Activated naive CD4-positive, alpha-beta T cell treated with Interleukin-2 at 50 U/mL for 16 hours (primary cell): ENCODE results near the gene RGL1.

ENCODE experiments used
- DNase-seq: peaks from one replicate; pipeline ENCODE4 v3.0.0-alpha.2; 2020

RGL1 gene

DNA sequence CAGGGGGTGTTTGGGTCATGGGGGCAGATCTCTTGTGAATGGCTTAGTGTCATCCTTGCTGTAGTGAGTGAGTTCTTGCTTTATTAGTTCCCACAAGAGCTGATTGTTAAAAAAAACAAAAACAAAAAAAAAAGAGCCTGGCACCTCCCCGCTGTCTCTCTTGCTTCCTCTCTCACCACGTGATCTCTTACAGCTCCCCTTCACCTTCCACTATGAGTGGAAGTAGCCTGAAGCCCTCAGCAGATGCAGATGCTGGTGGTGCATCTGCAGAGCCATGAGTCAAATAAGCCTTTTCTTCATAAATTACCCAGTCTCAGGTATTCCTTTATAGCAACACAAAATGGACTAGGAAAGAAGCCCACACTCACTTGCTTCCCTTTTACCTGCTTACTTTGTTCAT is 17.2 kb upstream of the RGL1 start:
- no peak for DNase-seq

DNA sequence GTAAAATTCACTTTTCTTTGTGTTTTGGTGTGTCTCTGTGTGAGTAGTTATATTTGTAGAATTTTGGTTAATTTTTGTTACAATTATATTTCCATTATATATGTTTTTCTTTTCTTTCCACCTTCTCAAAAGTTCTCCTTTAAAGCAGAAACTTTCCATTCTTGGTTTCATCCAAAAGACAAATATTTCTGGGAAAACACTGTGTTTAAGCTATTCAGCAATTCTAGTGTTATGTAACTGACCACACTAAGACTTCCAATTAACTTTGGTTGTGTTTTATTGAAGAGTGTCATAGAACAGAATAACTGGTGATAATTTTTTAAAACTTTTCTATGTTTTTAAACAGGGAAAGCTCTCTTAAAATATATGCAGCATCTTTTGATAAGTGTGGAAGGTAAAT is 13.6 kb upstream of the RGL1 start:
- no peak for DNase-seq

DNA sequence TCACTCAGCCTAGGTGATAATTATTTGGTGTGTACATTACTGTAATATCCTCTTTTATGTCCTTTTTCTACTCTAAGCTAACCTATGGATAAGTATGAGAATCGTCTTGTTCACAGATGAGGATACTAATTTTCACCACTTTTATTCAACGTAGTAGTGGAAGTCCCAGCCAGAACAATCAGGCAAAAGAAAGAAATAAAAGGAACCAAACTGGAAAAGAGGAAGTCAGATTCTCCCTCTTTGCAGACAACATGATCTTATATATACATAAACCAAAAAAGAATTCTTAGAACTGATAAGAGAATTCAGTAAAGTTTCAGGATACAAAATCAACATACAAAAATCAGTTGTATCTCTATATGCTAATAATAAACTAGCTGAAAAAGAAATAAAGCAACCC is 12.6 kb upstream of the RGL1 start:
- DNase-seq = no peak

DNA sequence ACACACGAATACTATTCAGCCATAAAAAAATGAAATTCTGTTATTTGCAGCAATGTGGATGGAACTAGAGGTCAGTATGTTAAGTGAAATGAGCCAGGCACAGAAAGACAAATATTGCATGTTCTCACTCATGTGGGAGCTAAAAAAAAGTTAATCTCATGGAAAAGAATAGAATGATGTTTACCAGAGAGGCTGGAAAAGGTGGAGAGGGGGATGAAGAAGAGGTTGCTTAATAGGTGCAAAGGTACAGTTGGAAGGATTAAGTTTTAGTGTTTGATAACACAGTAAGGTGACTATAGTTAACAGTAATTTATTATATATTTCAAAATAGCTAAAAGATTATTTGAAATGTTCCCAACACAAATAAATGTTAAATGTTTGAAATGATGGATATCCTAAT is 10.8 kb upstream of the RGL1 start:
- no peak for DNase-seq

DNA sequence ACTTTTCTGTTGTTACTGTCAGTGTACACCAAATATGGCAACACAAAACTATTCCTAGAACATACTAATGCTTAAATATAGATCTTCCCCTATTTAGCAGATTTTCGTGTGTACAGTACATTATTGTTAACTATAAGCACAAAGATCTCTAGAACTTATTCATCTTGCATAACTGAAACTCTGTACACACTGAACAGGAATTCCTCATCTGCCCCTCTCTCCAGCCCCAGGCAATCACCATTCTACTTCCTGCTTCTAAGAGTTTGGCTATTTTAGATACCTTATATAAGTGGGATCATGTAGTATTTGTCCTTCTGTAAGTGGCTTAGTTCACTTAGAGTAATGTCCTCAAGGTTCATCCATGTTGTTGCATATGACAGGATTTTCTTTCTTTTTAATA is 4.5 kb upstream of the RGL1 start:
- DNase-seq = no peak

DNA sequence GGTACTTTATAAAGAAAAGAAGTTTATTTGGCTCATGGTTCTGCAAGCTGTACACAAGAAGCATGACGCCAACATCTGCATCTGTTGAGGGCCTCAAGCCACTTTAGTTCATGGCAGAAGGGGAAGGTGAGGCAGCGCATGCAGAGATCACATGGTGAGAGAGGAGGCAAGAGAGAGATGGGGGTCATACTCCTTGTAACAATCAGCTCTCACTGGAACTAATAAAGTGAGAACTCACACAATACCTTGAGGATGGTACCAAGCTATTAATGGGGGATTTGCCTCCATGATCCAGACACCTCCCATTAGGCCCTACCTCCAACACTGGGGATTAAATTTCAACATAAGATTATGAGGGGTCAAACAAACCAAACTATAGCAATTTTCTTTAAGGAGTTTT is 3.3 kb upstream of the RGL1 start:
- DNase-seq = no peak

DNA sequence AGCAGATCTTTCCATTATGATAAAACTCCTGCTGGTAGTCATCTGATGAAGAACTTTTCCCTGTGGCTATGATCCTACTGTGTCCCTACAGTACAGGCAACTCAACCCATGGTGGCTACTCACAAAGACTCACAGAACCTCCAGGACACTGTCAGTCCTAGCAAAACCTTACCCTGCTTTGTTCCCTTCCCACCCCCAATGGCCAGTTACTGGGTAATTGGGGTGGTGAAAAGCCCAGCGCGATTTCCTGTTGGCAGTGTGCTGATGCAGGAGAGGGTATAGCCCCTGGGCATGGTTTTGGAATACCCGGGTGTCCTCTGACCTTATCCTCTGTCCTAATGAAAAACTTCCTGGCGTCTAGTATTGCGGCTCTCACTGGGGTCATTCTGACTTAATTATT is 533 bp upstream of the RGL1 start:
- DNase-seq = no peak

DNA sequence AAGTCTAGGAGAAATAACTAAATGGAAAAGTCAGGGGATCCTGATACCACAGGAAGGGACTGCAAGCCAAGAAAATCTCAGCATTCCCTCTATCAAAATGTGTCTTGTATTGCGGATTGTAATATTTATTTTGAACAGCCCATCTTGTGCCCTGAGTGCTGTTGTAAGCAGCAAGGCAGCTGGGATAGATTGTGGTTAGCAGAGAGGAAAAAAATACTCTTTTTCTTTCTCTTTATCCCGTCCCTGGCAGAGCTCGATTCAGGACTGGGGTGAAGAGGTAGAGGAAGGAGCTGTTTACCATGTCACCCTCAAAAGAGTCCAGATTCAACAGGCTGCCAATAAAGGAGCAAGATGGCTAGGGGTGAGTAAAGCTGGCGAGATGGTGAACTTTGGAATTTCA is 1.2 kb downstream of the RGL1 start:
- no peak for DNase-seq

DNA sequence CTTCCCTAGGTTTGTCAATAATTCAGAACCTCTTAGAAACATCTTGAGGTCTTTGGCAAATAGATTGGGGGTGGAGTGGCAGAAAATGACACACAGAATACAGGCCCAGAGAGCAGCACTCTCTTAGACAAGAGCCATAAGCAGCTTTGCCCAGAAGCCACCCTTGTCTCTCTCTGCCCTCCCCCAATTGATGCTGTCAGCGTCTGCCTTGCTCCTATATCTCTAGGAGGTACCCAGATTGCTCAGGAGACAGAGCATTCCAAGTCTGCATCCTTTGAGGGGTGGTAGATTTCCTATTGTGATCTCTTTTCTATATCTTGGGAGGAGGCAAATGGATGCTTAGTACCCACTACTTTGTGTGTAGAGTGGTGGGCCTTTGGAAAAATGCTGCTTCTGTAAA is 1.8 kb downstream of the RGL1 start:
- DNase-seq = no peak

DNA sequence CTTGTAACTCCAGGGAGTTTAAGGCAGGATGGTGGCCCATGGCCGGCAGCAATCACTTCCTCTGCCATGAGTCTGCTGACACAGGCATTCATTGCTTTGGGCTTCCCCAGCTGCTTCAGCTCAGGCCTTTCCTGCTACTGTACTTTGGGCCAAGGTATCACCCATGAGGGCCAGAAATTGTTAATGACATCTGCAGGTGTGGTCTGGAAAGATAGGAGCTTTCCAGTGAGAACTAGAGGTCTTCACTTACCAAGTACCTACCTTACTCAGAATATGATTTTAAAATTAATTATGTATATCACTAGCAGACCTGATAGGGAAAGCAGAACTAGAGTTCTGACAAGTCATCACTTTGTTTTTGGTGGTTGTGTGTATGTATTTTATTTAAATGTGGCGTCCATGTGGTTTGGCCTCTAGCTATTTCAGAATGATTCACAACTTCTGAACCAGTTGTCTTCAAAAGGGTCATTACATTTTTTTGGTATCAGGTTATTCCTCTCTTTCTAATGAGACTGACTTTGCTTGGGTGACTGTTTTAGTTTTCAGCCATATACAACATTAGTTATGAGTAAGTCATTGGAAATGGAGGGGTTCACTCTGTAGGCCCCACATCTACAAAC is 2.7 kb downstream of the RGL1 start:
- DNase-seq = no peak

DNA sequence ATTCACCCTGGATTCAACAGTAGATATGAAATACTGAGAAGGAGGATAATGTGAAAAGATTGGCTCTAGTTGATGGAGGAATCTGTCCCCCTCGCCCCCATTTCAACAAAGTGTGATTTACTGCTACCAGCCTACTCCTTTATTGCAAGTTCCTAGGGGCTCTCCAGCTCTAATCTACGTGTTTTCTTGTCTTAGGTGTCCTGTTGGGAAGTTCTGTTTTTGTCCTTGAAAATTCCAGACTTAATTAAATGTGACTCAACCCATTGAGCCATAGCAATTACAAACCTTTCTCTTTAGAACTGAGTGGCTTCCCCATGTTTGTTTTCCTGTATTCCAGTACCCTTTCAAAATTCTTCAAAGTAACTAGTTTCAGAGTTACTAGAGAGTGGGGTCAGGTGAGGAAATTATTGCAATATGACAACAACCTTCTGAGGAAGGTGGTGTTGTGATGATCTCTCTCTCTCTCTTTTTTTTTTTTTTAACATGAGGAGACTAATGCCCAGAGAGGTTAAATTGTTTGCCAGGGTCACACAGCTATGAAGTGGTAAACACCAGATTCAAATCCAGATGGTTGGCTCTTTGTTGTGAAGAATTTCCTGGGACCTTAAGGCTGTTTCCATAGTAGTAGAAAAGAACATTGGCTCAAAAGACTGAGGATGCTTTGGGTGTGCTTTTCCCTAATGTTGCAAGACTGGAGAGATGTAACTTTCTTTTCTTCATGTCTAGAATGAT is 3.5 kb downstream of the RGL1 start:
- no peak for DNase-seq

DNA sequence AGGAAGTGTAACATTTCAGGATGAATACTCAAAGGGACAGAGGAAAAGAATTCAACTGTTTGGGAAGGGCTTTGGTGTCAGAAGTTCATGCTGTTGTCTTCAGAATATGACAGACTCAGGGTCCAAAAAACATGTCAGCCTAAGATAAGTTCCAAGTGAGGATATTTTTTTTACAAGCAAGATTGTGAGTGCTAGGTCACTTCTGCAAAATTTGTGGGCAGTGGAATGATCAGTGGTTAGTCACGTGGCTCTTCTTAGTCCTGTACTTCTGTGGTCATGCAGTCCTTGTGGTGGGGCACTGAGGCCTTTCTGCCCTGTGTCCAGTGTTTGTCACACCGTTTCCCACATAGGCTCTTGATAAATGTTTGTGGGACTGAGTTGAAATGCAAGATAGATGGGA is 5.2 kb downstream of the RGL1 start:
- DNase-seq = no peak

DNA sequence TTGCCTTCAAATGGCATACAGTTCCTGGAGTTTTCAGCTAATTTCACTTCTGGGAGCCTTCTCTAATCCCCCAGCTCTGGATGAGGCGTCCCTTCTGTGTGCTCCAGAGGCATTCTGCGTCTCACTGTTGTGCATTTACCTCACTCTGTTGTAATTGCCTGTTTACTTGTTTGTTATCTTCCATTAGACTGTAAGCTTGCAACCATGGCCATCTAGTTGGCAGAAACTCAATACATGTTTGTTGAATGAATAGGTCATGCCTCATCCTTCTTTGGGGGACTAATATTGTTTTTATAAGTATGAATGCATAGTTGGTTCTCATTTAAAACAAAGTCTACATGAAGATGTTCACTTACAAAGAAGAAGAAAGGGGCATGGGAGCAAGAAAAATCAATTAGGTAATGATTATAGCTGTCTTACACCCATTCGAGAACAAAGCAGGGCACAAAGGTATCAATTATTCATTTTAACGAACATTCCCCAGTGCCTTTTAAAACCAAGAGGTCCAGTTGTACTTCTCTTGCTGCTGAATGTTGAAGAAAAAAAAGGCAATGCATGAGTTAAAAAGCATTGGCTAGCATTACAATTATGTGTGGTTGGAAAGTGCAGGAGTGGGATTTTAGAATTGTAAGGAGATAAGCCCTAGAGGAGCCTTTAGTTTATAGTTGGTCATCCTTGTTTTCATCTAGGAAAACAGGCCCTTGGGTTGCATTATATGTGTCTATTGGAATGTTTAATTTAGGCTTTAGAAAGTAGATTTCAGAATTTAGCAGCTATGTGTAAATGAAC is 6.0 kb downstream of the RGL1 start:
- DNase-seq = no peak

DNA sequence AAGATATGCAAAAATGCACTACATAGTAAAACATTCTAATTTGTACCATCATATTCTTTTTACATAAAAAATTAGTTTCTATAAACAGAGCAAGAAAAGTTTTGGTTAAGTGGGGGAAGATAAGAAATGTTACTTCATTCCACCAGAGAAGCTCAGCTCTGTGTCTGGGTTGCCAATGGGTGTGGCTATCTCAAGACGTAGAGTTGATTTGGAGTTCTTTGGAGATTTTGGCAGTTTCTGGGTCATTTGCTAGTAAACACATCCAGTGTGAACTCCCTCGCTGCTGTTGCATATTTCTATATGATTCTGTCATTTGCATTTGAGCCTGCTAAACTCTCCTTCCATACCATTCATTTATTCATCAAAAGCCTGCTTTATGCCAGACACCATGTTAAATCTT is 7.2 kb downstream of the RGL1 start:
- no peak for DNase-seq

DNA sequence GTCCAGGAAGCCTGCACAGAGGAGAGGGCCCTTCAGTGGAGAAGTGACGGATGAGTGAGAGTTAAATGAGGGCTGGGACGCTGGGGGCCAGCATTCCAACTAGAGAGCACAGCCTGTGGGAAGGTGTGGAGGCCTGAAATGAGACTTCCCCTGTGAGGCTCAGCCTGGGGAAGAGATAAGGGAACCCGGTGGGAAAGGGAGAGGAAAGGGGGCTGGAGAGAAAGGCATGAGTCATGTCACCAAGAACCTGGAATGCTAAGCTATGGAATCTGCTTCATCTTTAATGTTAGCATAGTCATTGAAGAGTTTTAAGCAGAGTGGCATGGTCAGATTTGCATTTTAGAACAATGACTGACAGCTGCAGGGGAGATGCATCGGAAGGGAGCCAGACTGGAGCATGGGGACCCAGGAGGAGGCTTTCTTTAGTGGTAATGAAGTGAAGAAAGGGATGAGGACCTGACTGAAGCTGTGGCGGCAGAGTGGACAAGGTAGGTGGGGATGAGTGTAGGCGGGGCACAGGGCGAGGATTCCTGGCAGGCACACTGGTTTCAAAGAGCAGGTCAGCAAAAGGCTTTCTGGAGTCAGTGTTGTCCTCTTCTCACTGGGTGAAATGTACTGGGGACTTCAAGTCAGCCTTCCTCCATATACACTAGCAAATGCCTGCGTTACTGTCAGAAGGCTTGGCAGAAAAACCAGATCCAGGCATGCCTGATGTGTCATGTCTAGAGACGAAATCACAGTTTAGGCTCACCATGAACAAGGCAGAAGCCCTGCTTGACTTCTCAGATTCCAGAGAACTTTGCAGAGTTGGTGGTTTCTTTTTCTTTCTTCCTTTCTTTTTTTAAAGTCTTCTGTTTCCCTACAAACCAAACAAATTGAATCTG is 8.0 kb downstream of the RGL1 start:
- no peak for DNase-seq

DNA sequence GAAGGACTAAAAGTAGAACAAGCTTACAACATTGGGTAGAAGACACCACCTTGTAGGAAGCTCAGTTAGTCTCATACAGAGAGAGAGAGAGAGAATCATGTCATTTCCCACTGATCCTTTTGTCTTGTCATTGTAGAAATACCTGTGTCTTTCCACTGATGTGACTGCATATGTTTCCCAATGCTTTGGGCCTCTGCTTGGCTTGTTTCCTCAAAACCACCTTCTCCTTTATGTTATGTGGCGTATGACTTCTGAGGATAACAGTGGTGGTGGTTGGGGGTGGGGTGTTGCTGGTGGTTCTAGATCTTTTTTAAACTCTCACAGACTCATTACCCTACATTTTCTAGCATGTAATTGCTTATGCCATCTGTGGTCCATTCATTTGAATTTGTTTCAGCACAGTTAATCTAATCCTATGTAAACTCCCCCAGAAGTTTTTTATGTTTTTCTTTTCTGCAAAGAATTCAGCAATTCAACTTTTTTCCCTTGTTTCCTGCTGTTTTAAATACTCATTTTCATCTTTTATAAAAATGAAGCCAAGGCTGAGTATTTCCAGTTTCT is 9.3 kb downstream of the RGL1 start:
- no peak for DNase-seq

DNA sequence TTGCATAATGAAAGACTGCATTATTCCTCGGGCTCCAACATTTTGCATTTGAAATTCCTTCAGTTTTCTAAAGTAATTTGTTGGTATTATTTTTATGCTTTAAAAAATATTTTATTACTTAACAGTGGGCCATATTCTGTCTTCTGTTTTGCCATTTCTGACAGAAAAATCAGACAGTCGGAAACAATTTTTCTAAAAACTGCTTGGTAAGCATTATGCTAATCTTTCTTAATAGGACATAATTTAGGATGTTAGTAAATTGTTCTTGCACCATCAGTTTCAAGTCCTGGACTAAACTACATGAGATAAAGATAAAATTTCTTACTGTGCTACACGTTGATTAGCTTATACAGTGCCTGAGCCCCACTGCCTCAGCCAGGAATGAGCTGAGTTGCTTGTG is 11.2 kb downstream of the RGL1 start:
- DNase-seq = no peak

DNA sequence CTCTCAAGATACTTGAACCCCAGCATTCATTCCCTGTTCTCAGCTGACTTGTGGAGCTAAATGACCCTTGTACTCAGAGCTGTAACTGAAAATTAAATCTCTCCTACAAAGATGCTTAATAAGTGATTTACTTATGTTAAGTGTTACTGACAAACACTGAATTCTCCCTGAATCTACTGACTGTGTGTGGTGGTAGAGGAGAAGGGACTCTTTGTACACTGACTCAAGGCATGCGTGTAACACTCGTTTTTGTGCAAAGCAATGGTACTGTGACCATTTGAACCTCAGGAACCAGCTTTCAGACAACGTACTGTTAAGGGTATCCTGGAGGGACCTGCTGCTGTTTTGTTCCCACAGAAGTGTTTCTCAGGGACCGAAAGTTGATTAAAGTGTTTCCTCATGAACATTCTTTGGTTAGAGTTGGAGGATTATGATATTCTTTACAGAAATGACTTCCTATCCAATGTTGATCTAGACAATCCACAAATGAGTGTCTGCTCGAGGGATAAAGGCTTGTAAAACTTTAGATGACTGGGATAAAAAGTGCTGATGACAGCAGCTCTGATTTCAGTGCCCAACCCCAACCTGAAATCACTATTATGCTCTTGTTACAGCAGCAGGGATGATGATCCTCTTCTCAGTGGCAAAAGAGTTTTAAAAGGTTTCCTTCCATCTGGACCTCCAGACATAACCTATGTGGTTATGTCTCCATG is 12.8 kb downstream of the RGL1 start:
- no peak for DNase-seq

DNA sequence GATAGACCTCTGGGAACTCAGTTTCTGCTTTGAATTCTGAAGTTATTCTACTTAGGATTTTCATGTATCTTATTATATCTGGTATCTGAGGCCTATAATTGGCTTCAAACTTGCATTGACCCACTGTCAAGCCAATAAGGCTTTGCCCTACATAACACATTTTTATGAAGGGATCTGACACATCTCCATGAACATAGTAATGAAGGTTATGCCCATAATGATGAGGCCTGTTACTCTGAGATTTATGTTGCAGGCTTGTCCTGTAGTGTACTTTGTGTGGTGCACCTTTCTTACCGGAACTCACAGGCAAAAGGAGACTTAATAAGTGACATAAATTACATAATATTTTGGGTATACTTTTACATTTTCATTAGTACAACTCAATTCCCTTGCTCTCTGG is 14.1 kb downstream of the RGL1 start:
- DNase-seq = no peak

DNA sequence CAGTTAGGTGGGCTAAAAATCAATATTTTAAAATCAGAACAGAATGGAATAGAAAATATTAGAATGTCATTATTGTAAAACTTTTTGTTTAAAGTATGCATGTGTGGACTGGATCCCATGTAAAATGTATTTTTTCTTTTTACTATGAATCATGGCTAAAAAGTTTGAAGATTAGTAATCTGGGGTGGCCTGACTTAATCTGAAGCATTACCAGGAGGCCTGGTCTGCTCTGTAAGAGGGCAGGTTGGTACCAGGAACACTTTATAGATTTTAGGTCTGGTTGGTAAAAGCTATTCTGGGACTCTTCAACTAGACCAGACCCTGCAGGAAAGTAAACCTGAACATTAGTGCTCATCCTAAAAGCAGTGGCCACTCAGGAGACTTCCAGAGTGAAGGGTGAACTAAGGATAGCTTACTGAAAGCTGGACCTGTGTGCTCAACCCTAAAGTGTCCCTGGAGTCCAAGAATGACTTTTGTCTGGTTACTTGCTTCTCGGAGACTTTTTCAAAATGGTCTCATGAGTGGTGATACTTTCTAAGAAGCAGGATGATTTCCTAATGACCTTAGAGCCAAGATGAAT is 16.5 kb downstream of the RGL1 start:
- DNase-seq = no peak

DNA sequence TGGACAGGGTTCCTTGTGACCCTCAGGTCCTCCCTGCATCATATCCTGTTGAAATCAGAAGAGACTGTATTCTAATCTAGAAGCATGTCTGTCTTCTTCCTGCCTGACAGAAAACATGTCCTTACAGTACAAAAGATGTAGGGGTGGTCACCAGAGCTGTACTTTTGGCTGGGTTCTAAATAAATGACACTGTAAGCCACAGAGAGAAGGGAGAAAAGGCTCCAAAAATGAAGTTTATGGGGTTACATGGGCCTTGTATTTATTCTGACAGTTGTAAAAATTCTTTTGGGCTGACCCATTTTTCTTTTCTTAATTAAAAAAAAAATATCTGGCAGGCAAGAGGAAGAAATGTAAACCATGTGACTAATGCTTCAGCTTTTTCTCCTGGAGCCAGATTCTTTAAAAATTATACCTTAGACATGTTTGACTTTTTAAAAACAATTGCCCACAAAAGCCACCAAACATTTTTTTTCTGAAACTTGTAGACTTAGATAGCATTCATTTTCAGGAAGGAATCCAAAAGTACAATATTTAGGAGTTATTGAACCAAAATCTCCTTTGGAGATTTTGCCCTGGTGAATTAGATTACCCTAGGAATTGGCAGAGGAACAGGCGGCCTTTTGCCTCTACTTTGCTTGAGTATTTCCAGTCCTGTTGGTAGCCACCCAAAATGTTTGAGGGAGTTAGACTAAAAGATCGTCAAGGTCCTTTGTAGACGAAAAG is 17.1 kb downstream of the RGL1 start:
- no peak for DNase-seq
